ENCODE data around the gene RBPJ.
"Not testable (repeated sequence)": the region's sequence is repeated elsewhere in the genome, so short reads cannot be mapped to it uniquely, and the experiment has no call there.

Gene RBPJ

DNA sequence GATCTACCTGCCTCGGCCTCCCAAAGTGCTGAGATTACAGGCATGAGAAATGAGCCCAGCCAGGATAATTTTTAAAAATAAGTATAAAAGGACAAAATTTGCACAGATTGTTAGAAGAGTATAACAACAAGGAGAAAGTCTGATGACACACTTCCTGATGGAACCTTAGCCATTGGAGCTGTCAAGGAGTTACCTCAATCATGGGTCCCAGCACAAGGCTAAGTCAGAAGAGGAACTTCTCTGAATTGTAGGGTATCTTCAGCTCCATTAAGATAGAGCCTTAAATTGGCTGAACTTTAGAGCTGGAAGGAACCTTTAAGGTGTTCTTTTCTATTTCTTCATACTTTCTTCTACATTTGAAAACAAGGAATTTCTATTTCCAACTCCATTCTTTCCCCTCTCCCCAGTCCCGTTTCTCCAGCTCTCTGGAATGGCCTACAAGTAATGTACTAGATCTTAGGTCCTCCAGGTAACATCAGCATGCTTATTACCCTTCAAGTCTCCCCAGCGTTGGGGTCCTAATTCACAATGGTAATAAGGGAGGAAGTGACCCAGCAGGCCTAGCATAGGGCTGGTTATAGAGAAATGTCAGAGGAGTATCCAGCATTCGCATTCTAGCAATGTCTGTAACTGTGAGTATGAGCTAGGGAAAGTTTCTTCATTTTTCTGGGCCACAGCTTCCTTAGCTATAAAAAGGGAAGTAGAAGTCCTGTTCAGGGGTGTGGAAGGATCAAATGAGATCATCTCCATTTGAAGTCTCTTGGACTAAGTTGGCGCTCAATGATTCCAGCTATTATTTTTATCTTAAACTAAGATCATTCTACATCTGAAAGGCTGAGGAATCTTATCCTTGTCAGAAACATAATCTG is 18.5 kb upstream of the RBPJ start:
- no peak for DNase-seq (ENCODE audit: low read depth, low spot score)
- H3K27me3 ChIP-seq (ENCODE audit: control insufficient read depth, insufficient read depth, low read length), result no peaks in the 10 kb centered on the region
- no peak overlapping the region for H3K4me3 ChIP-seq (ENCODE audit: low read length)
- H3K36me3 ChIP-seq (ENCODE audit: control insufficient read depth, insufficient read depth, low read length), result no peaks in the 10 kb centered on the region
- no peaks in the 10 kb centered on the region for H3K9me3 ChIP-seq (ENCODE audit: control insufficient read depth, insufficient read depth, low read length)
- no peaks in the 10 kb centered on the region for H3K4me1 ChIP-seq (ENCODE audit: control insufficient read depth, insufficient read depth, low read length)
- no peak overlapping the region for H3K27ac ChIP-seq (ENCODE audit: low read length)
- no CpG with 5 or more reads among the region's 5 CpGs for WGBS (ENCODE audit: insufficient coverage, insufficient read length)

DNA sequence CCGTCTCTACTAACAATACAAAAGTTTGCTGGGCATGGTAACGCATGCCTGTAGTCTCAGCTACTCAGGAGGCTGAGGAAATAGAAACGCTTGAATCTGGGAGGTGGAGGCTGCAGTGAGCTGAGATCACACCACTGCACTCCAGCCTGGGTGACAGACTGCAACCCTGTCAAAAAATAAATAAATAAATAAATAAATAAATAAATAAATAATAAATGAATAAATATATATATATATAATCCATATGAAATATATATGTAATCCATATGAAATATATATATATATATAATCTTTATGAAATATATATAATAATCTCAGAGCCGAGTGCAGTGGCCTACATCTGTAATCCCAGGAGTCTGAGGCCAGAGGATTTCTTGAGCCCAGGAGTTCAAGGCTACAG is 17.8 kb upstream of the RBPJ start:
- no peak for DNase-seq (ENCODE audit: low read depth, low spot score)
- no peaks in the 10 kb centered on the region for H3K36me3 ChIP-seq (ENCODE audit: control insufficient read depth, insufficient read depth, low read length)
- H3K4me1 ChIP-seq (ENCODE audit: control insufficient read depth, insufficient read depth, low read length), result no peaks in the 10 kb centered on the region
- H3K9me3 ChIP-seq (ENCODE audit: control insufficient read depth, insufficient read depth, low read length), result no peaks in the 10 kb centered on the region
- no peak overlapping the region for H3K27ac ChIP-seq (ENCODE audit: low read length)
- no peaks in the 10 kb centered on the region for H3K27me3 ChIP-seq (ENCODE audit: control insufficient read depth, insufficient read depth, low read length)
- no peak overlapping the region for H3K4me3 ChIP-seq (ENCODE audit: low read length)
- WGBS (ENCODE audit: insufficient coverage, insufficient read length), result no CpG with 5 or more reads among the region's 4 CpGs

DNA sequence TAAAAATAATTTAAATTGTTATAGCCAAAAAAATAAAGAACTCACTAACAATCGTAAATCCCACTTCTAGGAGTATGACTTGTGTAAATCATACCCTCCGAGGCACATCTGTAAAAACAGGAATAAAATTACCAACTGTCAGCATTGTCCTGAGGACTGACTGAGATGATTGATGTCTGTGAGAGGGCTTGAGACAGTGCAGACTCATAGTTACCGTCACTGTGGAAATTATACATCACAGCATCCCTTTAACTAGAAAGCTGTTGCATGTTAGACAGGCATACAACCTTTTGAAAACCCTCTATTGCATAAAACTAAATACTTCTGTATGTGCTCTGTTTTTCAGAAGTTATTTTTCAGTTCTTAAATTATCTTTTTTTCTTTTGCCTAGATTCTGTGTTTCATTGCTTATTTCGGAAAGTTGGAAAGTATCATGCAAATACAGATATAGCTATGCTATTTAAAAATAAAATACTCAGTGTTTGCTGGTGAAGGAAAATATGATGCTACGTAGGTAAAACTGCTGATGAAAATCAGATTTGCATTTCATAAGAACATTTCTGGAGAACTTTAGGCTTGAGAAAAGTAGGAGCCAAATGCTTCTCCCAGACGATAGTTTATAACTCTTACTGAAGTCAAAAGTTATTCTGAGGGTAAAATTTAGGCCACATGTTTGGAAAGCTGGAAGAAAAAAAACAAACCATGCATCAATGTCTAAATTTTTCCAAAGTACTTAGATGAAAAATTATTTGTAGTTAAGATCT is 13.6 kb upstream of the RBPJ start:
- no peak overlapping the region for H3K4me3 ChIP-seq (ENCODE audit: low read length)
- no peak for DNase-seq (ENCODE audit: low read depth, low spot score)
- H3K36me3 ChIP-seq (ENCODE audit: control insufficient read depth, insufficient read depth, low read length), result no peaks in the 10 kb centered on the region
- no peak overlapping the region for H3K27ac ChIP-seq (ENCODE audit: low read length)
- H3K27me3 ChIP-seq (ENCODE audit: control insufficient read depth, insufficient read depth, low read length), result no peaks in the 10 kb centered on the region
- H3K4me1 ChIP-seq (ENCODE audit: control insufficient read depth, insufficient read depth, low read length), result no peaks in the 10 kb centered on the region
- H3K9me3 ChIP-seq (ENCODE audit: control insufficient read depth, insufficient read depth, low read length), result no peaks in the 10 kb centered on the region
- no CpG with 5 or more reads among the region's 6 CpGs for WGBS (ENCODE audit: insufficient coverage, insufficient read length)

DNA sequence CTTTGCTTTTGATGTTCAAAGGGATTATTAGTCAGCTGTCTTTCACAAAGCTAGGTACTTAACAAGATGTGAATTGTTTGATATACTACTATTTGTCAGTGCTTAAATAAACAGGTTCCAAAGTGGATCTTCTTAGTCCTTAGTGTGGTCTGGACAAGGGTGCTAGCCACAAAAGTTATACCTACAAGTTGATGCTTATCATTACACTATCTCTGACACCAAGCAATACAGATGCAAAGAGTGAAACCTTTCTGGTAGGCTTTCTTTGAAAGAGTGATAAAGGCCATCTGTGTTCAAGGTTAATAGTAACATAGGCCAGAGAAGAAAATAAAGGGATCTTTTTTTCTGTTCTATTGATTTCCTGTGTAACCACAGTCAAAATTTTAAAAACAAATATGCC is 12.2 kb upstream of the RBPJ start:
- no peaks in the 10 kb centered on the region for H3K36me3 ChIP-seq (ENCODE audit: control insufficient read depth, insufficient read depth, low read length)
- H3K27me3 ChIP-seq (ENCODE audit: control insufficient read depth, insufficient read depth, low read length), result no peaks in the 10 kb centered on the region
- DNase-seq (ENCODE audit: low read depth, low spot score), result no peak
- H3K4me1 ChIP-seq (ENCODE audit: control insufficient read depth, insufficient read depth, low read length), result no peaks in the 10 kb centered on the region
- no peak overlapping the region for H3K27ac ChIP-seq (ENCODE audit: low read length)
- no peak overlapping the region for H3K4me3 ChIP-seq (ENCODE audit: low read length)
- H3K9me3 ChIP-seq (ENCODE audit: control insufficient read depth, insufficient read depth, low read length), result no peaks in the 10 kb centered on the region

DNA sequence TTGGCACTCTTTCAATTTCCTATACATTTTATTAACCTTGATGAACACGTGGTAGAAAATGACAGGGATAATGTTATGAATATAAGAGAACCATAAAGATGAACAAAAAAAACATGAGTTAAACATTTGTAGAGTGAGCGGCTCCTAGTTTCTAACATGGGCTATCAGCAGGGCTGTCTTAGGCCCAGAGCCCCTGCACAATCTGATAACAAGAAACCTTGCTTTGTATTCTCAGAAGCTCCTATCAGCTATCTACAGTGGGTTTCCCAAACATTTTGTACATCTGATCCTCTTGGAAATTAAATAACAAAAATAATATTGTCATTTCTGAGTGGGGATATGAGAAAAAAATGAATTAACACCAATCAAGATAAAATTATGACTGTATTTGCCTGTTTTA is 10.6 kb upstream of the RBPJ start:
- Histone ChIP-seq H3K9me3 (ENCODE audit: control insufficient read depth, insufficient read depth, low read length) (no peaks in the 10 kb centered on the region), H3K4me1 (ENCODE audit: control insufficient read depth, insufficient read depth, low read length) (no peaks in the 10 kb centered on the region), H3K36me3 (ENCODE audit: control insufficient read depth, insufficient read depth, low read length) (no peaks in the 10 kb centered on the region), H3K4me3 (ENCODE audit: low read length) (no peak overlapping the region), H3K27ac (ENCODE audit: low read length) (no peak overlapping the region), H3K27me3 (ENCODE audit: control insufficient read depth, insufficient read depth, low read length) (no peaks in the 10 kb centered on the region)
- WGBS (ENCODE audit: insufficient coverage, insufficient read length), result no CpG with 5 or more reads among the region's 2 CpGs
- no peak for DNase-seq (ENCODE audit: low read depth, low spot score)

DNA sequence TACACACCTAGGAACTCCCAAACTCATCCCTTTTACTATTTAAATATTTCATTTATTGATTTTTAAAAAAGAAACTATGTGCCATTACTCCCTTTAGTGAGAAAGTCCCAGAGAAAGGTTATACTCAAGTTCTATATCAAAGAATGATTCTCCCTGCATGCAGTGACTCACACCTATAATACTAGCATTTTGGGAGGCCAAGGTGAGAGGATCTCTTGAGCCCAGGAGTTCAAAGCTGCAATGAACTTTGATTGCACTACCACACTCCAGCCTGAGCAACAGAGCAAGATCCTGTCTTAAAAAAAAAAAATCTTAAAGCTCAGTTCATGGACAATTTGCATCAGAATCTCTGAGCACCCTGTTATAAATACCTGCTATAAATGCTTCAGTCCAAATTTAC is 9.2 kb upstream of the RBPJ start:
- Histone ChIP-seq H3K27ac (ENCODE audit: low read length) (no peak overlapping the region), H3K4me1 (ENCODE audit: control insufficient read depth, insufficient read depth, low read length) (no peaks in the 10 kb centered on the region), H3K36me3 (ENCODE audit: control insufficient read depth, insufficient read depth, low read length) (no peaks in the 10 kb centered on the region), H3K27me3 (ENCODE audit: control insufficient read depth, insufficient read depth, low read length) (no peaks in the 10 kb centered on the region), H3K4me3 (ENCODE audit: low read length) (no peak overlapping the region), H3K9me3 (ENCODE audit: control insufficient read depth, insufficient read depth, low read length) (no peaks in the 10 kb centered on the region)
- DNase-seq (ENCODE audit: low read depth, low spot score), result no peak

DNA sequence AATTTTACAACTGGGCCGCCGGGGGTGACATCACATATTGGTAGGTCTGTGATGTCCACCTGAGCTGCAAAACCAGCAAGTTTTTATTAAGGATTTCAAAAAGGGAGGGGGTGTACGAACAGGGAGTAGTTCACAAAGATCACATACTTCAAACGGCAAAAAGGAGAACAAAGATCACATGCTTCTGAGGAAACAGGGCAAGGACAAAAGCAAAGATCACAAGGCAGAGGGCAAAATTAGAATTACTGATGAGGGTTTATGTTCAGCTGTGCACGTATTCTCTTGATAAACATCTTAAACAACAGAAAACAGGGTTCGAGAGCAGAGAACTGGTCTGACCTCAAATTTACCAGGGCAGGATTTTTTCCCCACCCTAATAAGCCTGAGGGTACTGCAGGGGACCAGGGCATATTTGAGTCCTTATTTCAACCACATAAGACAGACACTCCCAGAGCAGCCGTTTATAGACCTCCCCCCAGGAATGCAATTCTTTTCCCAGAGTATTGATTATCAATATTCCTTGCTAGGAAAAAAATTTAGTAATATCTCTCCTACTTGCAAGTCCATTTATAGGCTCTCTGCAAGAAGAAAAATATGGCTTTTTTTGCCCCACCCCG is 5.4 kb upstream of the RBPJ start:
- WGBS (ENCODE audit: insufficient coverage, insufficient read length), result no CpG with 5 or more reads among the region's 8 CpGs
- H3K36me3 ChIP-seq (ENCODE audit: control insufficient read depth, insufficient read depth, low read length); H3K27me3 ChIP-seq (ENCODE audit: control insufficient read depth, insufficient read depth, low read length): not testable (repeated sequence)

DNA sequence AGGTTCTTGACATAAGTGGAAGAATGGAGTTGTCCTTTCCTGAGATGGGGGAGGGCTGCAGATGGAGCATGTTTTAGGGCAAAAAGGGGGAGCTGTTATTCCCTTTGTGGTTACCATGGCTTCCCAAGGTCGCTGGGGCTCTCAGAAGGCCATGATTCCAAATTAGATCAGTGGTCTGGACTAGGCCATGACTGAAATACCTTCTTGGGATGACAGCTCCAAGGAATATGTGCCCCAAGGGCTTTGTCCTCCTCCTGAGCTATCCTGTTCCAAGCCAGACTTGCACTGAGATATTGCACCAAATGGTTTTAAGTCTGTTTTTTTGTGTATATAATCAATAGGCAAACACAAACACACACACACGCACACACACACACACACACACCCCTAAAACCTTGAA is 3.0 kb upstream of the RBPJ start:
- H3K27ac ChIP-seq (ENCODE audit: low read length), result no peak overlapping the region
- WGBS (ENCODE audit: insufficient coverage, insufficient read length), result no CpG with 5 or more reads among the region's 2 CpGs
- H3K4me3 ChIP-seq (ENCODE audit: low read length), result no peak overlapping the region
- no peak for DNase-seq (ENCODE audit: low read depth, low spot score)
- H3K36me3 ChIP-seq (ENCODE audit: control insufficient read depth, insufficient read depth, low read length), result no peaks in the 10 kb centered on the region
- H3K4me1 ChIP-seq (ENCODE audit: control insufficient read depth, insufficient read depth, low read length), result 0 out of 2 replicates have a peak, but pooled peaks cover 1% of the 10 kb centered on the region
- H3K27me3 ChIP-seq (ENCODE audit: control insufficient read depth, insufficient read depth, low read length), result no peaks in the 10 kb centered on the region
- H3K9me3 ChIP-seq (ENCODE audit: control insufficient read depth, insufficient read depth, low read length), result no peaks in the 10 kb centered on the region

More for the DNA sequence above, 5.4 kb upstream of the RBPJ start:
- not testable (repeated sequence) for H3K4me1 ChIP-seq (ENCODE audit: control insufficient read depth, insufficient read depth, low read length); H3K27ac ChIP-seq (ENCODE audit: low read length); H3K9me3 ChIP-seq (ENCODE audit: control insufficient read depth, insufficient read depth, low read length); H3K4me3 ChIP-seq (ENCODE audit: low read length); DNase-seq (ENCODE audit: low read depth, low spot score)

DNA sequence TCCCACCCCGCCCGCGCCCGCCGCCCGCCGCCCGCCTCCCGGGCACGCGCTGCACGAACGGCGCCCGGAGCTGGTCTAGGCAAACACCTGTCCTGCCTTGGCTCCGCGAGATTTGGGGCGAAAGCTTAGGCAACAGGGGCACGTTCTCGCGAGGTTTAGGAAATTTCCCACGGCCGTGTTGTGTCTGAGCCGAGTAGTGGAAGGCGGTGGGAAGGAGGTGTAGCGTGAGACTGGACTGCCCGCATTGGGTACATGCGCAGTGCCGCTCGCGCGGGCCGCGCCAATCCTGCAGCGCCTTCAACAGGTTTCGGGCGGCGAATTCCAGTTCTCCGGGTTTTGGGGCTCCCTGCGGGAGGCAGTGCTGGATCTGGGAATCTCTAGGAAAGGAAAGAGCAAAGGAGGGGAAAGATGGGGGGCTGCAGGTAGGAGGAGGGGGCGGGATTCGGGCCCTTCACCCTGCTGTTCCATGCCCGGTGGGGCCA is 1.3 kb upstream of the RBPJ start:
- Histone ChIP-seq H3K36me3 (ENCODE audit: control insufficient read depth, insufficient read depth, low read length) (no peaks in the 10 kb centered on the region), H3K9me3 (ENCODE audit: control insufficient read depth, insufficient read depth, low read length) (no peaks in the 10 kb centered on the region), H3K4me3 (ENCODE audit: low read length) (peak overlapping the region; percentile 81; the same call in 1 of the 2 replicates), H3K27ac (ENCODE audit: low read length) (no peak overlapping the region), H3K4me1 (ENCODE audit: control insufficient read depth, insufficient read depth, low read length) (0 out of 2 replicates have a peak, but pooled peaks cover 1% of the 10 kb centered on the region), H3K27me3 (ENCODE audit: control insufficient read depth, insufficient read depth, low read length) (no peaks in the 10 kb centered on the region)
- DNase-seq (ENCODE audit: low read depth, low spot score), result peak; percentile 89
- no CpG with 5 or more reads among the region's 43 CpGs for WGBS (ENCODE audit: insufficient coverage, insufficient read length)

DNA sequence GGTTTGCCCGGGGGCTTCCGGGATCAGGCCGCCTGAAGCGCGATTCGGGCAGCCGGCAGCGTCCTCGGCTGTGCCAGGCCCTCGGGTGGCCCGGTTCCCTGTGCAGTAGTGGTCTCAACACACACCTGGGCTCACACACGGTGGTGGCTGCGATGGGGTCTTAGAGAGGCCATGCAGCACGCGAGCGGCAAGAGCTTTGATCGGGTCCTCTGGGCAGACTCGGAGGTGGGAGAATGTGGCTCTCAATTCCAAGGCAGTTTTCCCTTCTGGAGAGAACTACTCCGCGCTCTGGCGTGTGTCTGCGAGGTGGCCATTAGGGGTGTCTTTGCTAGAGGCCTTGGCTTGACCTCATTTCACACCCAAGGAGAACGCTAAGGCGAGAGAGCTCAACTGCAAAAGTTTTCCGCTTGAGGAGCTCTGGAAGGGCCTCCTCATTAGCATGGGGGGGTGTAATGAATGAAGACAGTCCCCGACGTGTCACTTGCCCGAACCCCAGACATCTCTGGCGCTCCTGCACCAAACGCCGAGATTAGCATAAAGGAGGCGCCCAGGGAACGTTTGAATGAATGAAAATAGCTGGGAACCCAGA is 771 bp upstream of the RBPJ start:
- Histone ChIP-seq H3K36me3 (ENCODE audit: control insufficient read depth, insufficient read depth, low read length) (no peaks in the 10 kb centered on the region), H3K4me3 (ENCODE audit: low read length) (peak overlapping the region; percentile 81; the same call in 1 of the 2 replicates), H3K27ac (ENCODE audit: low read length) (peak overlapping the region; percentile 13), H3K9me3 (ENCODE audit: control insufficient read depth, insufficient read depth, low read length) (no peaks in the 10 kb centered on the region), H3K27me3 (ENCODE audit: control insufficient read depth, insufficient read depth, low read length) (no peaks in the 10 kb centered on the region), H3K4me1 (ENCODE audit: control insufficient read depth, insufficient read depth, low read length) (peaks cover 2% of the 10 kb centered on the region; the same call in 1 of the 2 replicates)
- WGBS (ENCODE audit: insufficient coverage, insufficient read length), result no CpG with 5 or more reads among the region's 33 CpGs
- no peak for DNase-seq (ENCODE audit: low read depth, low spot score)
